Fibroblast of gingiva (primary cell): ENCODE results near the gene GTPBP6.
"Not testable (repeated sequence)": the region's sequence is repeated elsewhere in the genome, so short reads cannot be mapped to it uniquely, and the experiment has no call there.

ENCODE experiments used
- DNase-seq: peaks from one replicate; pipeline ENCODE4 v3.0.0-alpha.2; 2011; ENCODE audit warnings: low read depth

Gene GTPBP6

GRCh38 chrX:351736-352135 is 33.1 kb upstream of the GTPBP6 start:
- DNase-seq, result no peak

- DNase-seq, result not testable (repeated sequence)
Measured at GRCh38 chrX:351324-351641, 32.7 kb upstream of the GTPBP6 start.

- DNase-seq, result no peak
Measured at GRCh38 chrX:350534-351323, 32.1 kb upstream of the GTPBP6 start.

GRCh38 chrX:350148-350533 is 31.5 kb upstream of the GTPBP6 start:
- no peak for DNase-seq

GRCh38 chrX:349702-350101 is 31.1 kb upstream of the GTPBP6 start:
- no peak for DNase-seq

- no peak for DNase-seq
Measured at GRCh38 chrX:349196-349595, 30.6 kb upstream of the GTPBP6 start.

GRCh38 chrX:348461-349117 is 30.0 kb upstream of the GTPBP6 start:
- no peak for DNase-seq

GRCh38 chrX:347351-348117 is 28.9 kb upstream of the GTPBP6 start:
- no peak for DNase-seq

GRCh38 chrX:346034-346813 is 27.6 kb upstream of the GTPBP6 start:
- DNase-seq, result no peak

GRCh38 chrX:345020-345925 is 26.7 kb upstream of the GTPBP6 start:
- DNase-seq, result no peak

- no peak for DNase-seq
Measured at GRCh38 chrX:344371-344901, 25.8 kb upstream of the GTPBP6 start.

- DNase-seq, result no peak
Measured at GRCh38 chrX:341541-342101, 23.0 kb upstream of the GTPBP6 start.

GRCh38 chrX:340641-341423 is 22.2 kb upstream of the GTPBP6 start:
- DNase-seq, result no peak

GRCh38 chrX:340121-340520 is 21.5 kb upstream of the GTPBP6 start:
- DNase-seq, result no peak

- no peak for DNase-seq
Measured at GRCh38 chrX:338836-339400, 20.3 kb upstream of the GTPBP6 start.

GRCh38 chrX:338281-338835 is 19.8 kb upstream of the GTPBP6 start:
- no peak for DNase-seq

GRCh38 chrX:337331-337831 is 18.8 kb upstream of the GTPBP6 start:
- DNase-seq, result no peak

GRCh38 chrX:336227-336626 is 17.6 kb upstream of the GTPBP6 start:
- DNase-seq, result no peak

- DNase-seq, result no peak
Measured at GRCh38 chrX:335758-336155, 17.2 kb upstream of the GTPBP6 start.
